Transverse colon (tissue), 4 donors: ENCODE measurements around the gene TRUB1. TPM values are rescaled to one million over a fixed set of nuclear protein-coding genes. Genes with fewer than 3 reads are reported as not detected.

Experiments
- DNase-seq: peaks from one replicate; pipeline ENCODE4 v3.0.0-alpha.2; 2019
- H3K27ac ChIP-seq, 4 donors: fragments of 200-600 bp; sonication (generic); 2 replicates each; pipeline ENCODE4 v1.5.1; 2016 to 2018; ENCODE audit warnings: inconsistent platforms in 4 of 4
- H3K27me3 ChIP-seq: fragments of 200-600 bp; sonication (generic); 2 replicates; pipeline ENCODE4 v1.5.1; 2017; ENCODE audit warnings: inconsistent platforms
- H3K36me3 ChIP-seq, 4 donors: fragments of 200-600 bp; sonication (generic); 2 replicates each; pipeline ENCODE4 v1.5.1; 2017 to 2019; ENCODE audit warnings: inconsistent platforms in 4 of 4
- H3K4me1 ChIP-seq, 4 donors: fragments of 200-600 bp; sonication (generic); 2 replicates each; pipeline ENCODE4 v1.5.1; 2017 to 2020; ENCODE audit warnings: inconsistent platforms in 4 of 4
- H3K4me3 ChIP-seq, 4 donors: fragments of 200-600 bp; sonication (generic); 1 replicate in 1 of 4; 2 replicates in 3 of 4; pipeline versions ENCODE4 v1.5.1 to v1.6.1; 2017 to 2019; ENCODE audit warnings: inconsistent platforms in 4 of 4
- H3K9me3 ChIP-seq, 2 donors: fragments of 200-600 bp; sonication (generic); 2 replicates each; pipeline ENCODE4 v1.5.1; 2017 to 2019; ENCODE audit warnings: inconsistent platforms in 2 of 2
- CTCF ChIP-seq, 5 experiments: fragments of 200-600 bp in 3 of 5; fragments of 450-650 bp in 2 of 5; sonication (generic) in 3 of 5; IDR thresholded peaks; 1 replicate in 2 of 5; 2 replicates in 3 of 5; pipeline ENCODE4 v1.5.1; 2016 to 2017; ENCODE audit warnings: antibody characterized with exemption in 5 of 5, inconsistent platforms in 3 of 5, mild to moderate bottlenecking in 2 of 5, moderate library complexity in 1 of 5
- EP300 ChIP-seq: sonication (generic); formaldehyde crosslinking; IDR thresholded peaks from one replicate; pipeline ENCODE4 v1.6.1; 2017; ENCODE audit warnings: antibody characterized with exemption, low read depth
- POLR2A ChIP-seq: fragments of 450-650 bp; IDR thresholded peaks from one replicate; pipeline ENCODE4 v1.6.1; 2016; ENCODE audit warnings: antibody characterized with exemption, mild to moderate bottlenecking, moderate library complexity
- POLR2AphosphoS5 ChIP-seq, 3 donors: sonication (generic); formaldehyde crosslinking; IDR thresholded peaks; one replicate each; pipeline ENCODE4 v1.6.1; 2016; ENCODE audit warnings: antibody characterized with exemption in 3 of 3
- WGBS, 2 donors: methylation state at CpG; one replicate each; pipeline ENCODE4 v1.1.5; 2018; ENCODE audit warnings: low coverage in 1 of 2; 5-methylcytosine and 5-hydroxymethylcytosine counted together
- in situ Hi-C, 4 donors: fragments of 200-750 bp; cut with MboI; loops; one replicate each; pipeline versions ENCODE4 v1.15.0 to v1.15.1; 2017; ENCODE audit warnings: low sequenced_read_pairs in 3 of 4, low pct_ligation_motif_present in 1 of 4, low pct_unique_long_range_greater_than_20kb in 1 of 4
- intact Hi-C: fragments of 100-400 bp; cut with DNase I; formaldehyde crosslinking; loops from one replicate; pipeline ENCODE4 v1.15.1; 2023; ENCODE audit warnings: low total_unique reads
- total RNA-seq, 4 donors: library from RNA; depleted of rRNA; stranded (reverse); fragments of >200 nt; gene quantifications; one replicate each; pipeline ENCODE4 v1.1.0, GENCODE V29; 2016

The TRUB1 gene
- total RNA-seq, 4 donors from 2014 or later, result 14.6 to 40.0 (median 21.1) TPM

GRCh38 chr10:114912470-114912859 lies 25.5 kb upstream of the TRUB1 start:
- in situ Hi-C loops (no loop called here), intact Hi-C loops (no loop called here)
- no peak overlapping the region for H3K27ac ChIP-seq
- no peaks in the 10 kb centered on the region for H3K9me3 ChIP-seq
- no peaks in the 10 kb centered on the region for H3K36me3 ChIP-seq
- H3K4me1 ChIP-seq, result no peaks in the 10 kb centered on the region
- 75 to 76% methylated on average over 2 of the region's 2 CpGs for WGBS, 2 donors
- no peaks in the 10 kb centered on the region for H3K27me3 ChIP-seq
- no peak overlapping the region for H3K4me3 ChIP-seq
- no peak for TF ChIP-seq POLR2A
- TF ChIP-seq EP300, result no peak
- TF ChIP-seq POLR2AphosphoS5 (IDR thresholded peaks at IDR 0.05), result no peak
- TF ChIP-seq CTCF (IDR thresholded peaks at IDR 0.05), result no peak
- no peak for DNase-seq

GRCh38 chr10:114914560-114914959 lies 23.4 kb upstream of the TRUB1 start:
- no peak for TF ChIP-seq CTCF (IDR thresholded peaks at IDR 0.05)
- TF ChIP-seq EP300, result no peak
- TF ChIP-seq POLR2A, result no peak
- no peak for TF ChIP-seq POLR2AphosphoS5 (IDR thresholded peaks at IDR 0.05)
- Histone ChIP-seq H3K27me3 (no peaks in the 10 kb centered on the region), H3K4me1 (no peaks in the 10 kb centered on the region), H3K36me3 (no peaks in the 10 kb centered on the region), H3K27ac (no peak overlapping the region), H3K9me3 (no peaks in the 10 kb centered on the region), H3K4me3 (no peak overlapping the region)
- in situ Hi-C loops (no loop called here), intact Hi-C loops (no loop called here)
- 69 to 79% methylated on average over 3 of the region's 3 CpGs for WGBS, 2 donors
- DNase-seq, result no peak

GRCh38 chr10:114915294-114915693 lies 22.7 kb upstream of the TRUB1 start:
- Histone ChIP-seq H3K4me1 (no peaks in the 10 kb centered on the region), H3K9me3 (no peaks in the 10 kb centered on the region), H3K27ac (no peak overlapping the region), H3K27me3 (no peaks in the 10 kb centered on the region), H3K36me3 (no peaks in the 10 kb centered on the region), H3K4me3 (no peak overlapping the region)
- intact Hi-C loops (no loop called here), in situ Hi-C loops (no loop called here)
- WGBS, 2 donors, result 41 to 45% methylated on average over 2 of the region's 2 CpGs
- no peak for DNase-seq
- no peak for TF ChIP-seq POLR2A
- TF ChIP-seq POLR2AphosphoS5 (IDR thresholded peaks at IDR 0.05), result no peak
- no peak for TF ChIP-seq CTCF (IDR thresholded peaks at IDR 0.05)
- no peak for TF ChIP-seq EP300

- in situ Hi-C loops, result no loop called here
- 83 to 95% methylated on average over 3 to 10 of the region's 10 CpGs for WGBS, 2 donors
- TF ChIP-seq POLR2AphosphoS5 (IDR thresholded peaks at IDR 0.05), result no peak
- no peak for TF ChIP-seq CTCF (IDR thresholded peaks at IDR 0.05)
- no peak for TF ChIP-seq EP300
- TF ChIP-seq POLR2A, result no peak
- H3K36me3 ChIP-seq, result no peaks in the 10 kb centered on the region
- intact Hi-C loops, result no loop called here
- H3K4me1 ChIP-seq, result no peaks in the 10 kb centered on the region
- no peaks in the 10 kb centered on the region for H3K27me3 ChIP-seq
- H3K9me3 ChIP-seq, result no peaks in the 10 kb centered on the region
- H3K4me3 ChIP-seq, result no peak overlapping the region
- H3K27ac ChIP-seq, result no peak overlapping the region
- no peak for DNase-seq
These were observed 21.3 kb upstream of the TRUB1 start for GRCh38 chr10:114916653-114917052.
